Tibial nerve (tissue), 4 donors: ENCODE data around the gene CYP2B6. TPM values are rescaled to one million over a fixed set of nuclear protein-coding genes. Genes with fewer than 3 reads are reported as not detected.
"Not testable (repeated sequence)": the region's sequence is repeated elsewhere in the genome, so short reads cannot be mapped to it uniquely, and the experiment has no call there.

ENCODE experiments used
- DNase-seq, 2 donors: peaks; one replicate each; pipeline ENCODE4 v3.0.0-alpha.2; 2019; ENCODE audit warnings: low spot score in 2 of 2
- H3K27ac ChIP-seq, 4 donors: fragments of 200-600 bp; sonication (generic) in 3 of 4; one replicate each; pipeline ENCODE4 v1.5.1; 2017 to 2019; ENCODE audit warnings: mild to moderate bottlenecking in 1 of 4
- H3K27me3 ChIP-seq, 2 donors: fragments of 200-600 bp; sonication (generic) in 1 of 2; one replicate each; pipeline versions ENCODE4 v1.5.1 to v1.6.0; 2017 to 2019
- H3K36me3 ChIP-seq, 3 donors: fragments of 200-600 bp; sonication (generic); one replicate each; pipeline ENCODE4 v1.5.1; 2018 to 2019
- H3K4me1 ChIP-seq, 4 donors: fragments of 200-600 bp; sonication (generic) in 3 of 4; one replicate each; pipeline ENCODE4 v1.5.1; 2017 to 2019
- H3K4me3 ChIP-seq, 4 donors: fragments of 200-600 bp; sonication (generic) in 3 of 4; one replicate each; pipeline ENCODE4 v1.5.1; 2017 to 2019; ENCODE audit warnings: mild to moderate bottlenecking in 1 of 4, moderate library complexity in 1 of 4
- H3K9me3 ChIP-seq, 4 donors: fragments of 200-600 bp; sonication (generic) in 3 of 4; one replicate each; pipeline ENCODE4 v1.5.1; 2017 to 2019
- CTCF ChIP-seq, 5 experiments: fragments of 200-600 bp in 3 of 5; fragments of 450-650 bp in 2 of 5; sonication (generic) in 3 of 5; IDR thresholded peaks; one replicate each; pipeline ENCODE4 v1.5.1; 2016 to 2019; ENCODE audit warnings: antibody characterized with exemption in 5 of 5, mild to moderate bottlenecking in 3 of 5, moderate library complexity in 2 of 5
- EP300 ChIP-seq, 2 donors: sonication (generic); formaldehyde crosslinking; IDR thresholded peaks; one replicate each; pipeline ENCODE4 v1.6.1; 2017; ENCODE audit warnings: antibody characterized with exemption in 2 of 2, mild to moderate bottlenecking in 1 of 2
- POLR2A ChIP-seq, 2 donors: fragments of 450-650 bp; IDR thresholded peaks; one replicate each; pipeline ENCODE4 v1.6.1; 2017; ENCODE audit warnings: antibody characterized with exemption in 2 of 2, mild to moderate bottlenecking in 2 of 2, moderate library complexity in 2 of 2
- WGBS, 2 donors: methylation state at CpG; one replicate each; pipeline ENCODE4 v1.1.5; 2018; 5-methylcytosine and 5-hydroxymethylcytosine counted together
- total RNA-seq, 4 donors: library from RNA; depleted of rRNA; stranded (reverse); fragments of >200 nt; gene quantifications; one replicate each; pipeline ENCODE4 v1.1.0, GENCODE V29; 2016

The CYP2B6 gene
- total RNA-seq, 4 donors from 2014 or later, result not detected

DNA sequence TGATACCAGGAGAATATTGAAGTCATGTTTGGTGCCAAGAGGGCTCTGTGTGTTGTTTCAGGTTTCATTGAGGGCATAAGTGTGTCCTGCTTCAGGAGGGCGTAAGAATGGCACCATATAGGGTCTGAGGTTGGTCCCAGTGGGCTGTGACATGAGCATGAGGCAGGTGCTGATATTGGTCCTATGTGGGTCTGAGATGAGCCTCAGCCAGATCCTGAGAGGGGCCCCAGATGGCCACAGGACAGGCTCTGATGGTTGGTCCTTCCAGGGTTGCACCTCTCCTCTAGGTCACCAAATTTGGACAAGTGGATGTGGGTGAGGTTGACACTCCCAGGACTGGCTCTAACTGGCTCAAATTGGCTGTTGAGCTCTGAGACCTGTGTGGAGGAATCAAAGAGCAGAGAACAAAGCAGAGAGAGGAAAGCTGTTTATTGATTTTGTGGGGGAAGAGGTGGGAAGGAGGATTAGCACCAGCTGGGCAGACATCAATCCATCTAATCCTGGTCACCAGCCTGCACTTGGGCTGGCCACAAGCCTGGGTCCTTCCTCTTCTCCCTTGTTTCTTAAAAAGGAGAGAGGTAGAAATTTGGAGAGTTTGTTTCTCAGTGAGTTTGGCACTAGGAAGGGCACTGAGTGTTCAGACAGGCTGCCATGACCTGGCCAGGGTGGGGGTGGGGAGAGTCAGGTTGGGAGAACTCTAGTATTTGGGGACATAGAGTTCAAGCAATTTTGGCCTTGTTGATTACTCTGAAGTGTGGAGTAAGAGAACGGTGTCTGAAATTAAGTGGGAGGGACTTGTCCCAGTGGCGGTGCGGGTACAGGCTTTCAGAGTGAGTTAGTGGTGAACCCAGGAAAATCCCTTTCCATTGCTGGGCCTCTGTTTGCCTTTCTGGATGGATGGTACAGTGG lies 38.7 kb downstream of the CYP2B6 start:
- peaks cover 0 to 9% of the 10 kb centered on the region in 2 donors for H3K27me3 ChIP-seq
- H3K36me3 ChIP-seq, result no peaks in the 10 kb centered on the region
- WGBS, 2 donors, result 68 to 72% methylated on average over 4 of the region's 4 CpGs
- no peak overlapping the region for H3K27ac ChIP-seq
- H3K4me1 ChIP-seq, result no peaks in the 10 kb centered on the region
- no peak for DNase-seq
- TF ChIP-seq POLR2A (IDR thresholded peaks at IDR 0.05) (no peak), EP300 (IDR thresholded peaks at IDR 0.05) (no peak), CTCF (IDR thresholded peaks at IDR 0.05) (no peak)
- peaks cover 0 to 5% (median 0%) of the 10 kb centered on the region in 4 donors for H3K9me3 ChIP-seq
- no peak overlapping the region for H3K4me3 ChIP-seq

GRCh38 chr19:41030651-41031050 lies 39.6 kb downstream of the CYP2B6 start:
- no peak overlapping the region for H3K4me3 ChIP-seq
- no peaks in the 10 kb centered on the region for H3K36me3 ChIP-seq
- 49 to 56% methylated on average over 6 of the region's 6 CpGs for WGBS, 2 donors
- no peak for TF ChIP-seq EP300 (IDR thresholded peaks at IDR 0.05)
- TF ChIP-seq POLR2A (IDR thresholded peaks at IDR 0.05), result no peak
- no peak for TF ChIP-seq CTCF (IDR thresholded peaks at IDR 0.05)
- H3K27me3 ChIP-seq, result peaks cover 0 to 6% of the 10 kb centered on the region in 2 donors
- H3K4me1 ChIP-seq, result no peaks in the 10 kb centered on the region
- peaks cover 0 to 5% (median 0%) of the 10 kb centered on the region in 4 donors for H3K9me3 ChIP-seq
- no peak for DNase-seq
- H3K27ac ChIP-seq, result no peak overlapping the region

DNA sequence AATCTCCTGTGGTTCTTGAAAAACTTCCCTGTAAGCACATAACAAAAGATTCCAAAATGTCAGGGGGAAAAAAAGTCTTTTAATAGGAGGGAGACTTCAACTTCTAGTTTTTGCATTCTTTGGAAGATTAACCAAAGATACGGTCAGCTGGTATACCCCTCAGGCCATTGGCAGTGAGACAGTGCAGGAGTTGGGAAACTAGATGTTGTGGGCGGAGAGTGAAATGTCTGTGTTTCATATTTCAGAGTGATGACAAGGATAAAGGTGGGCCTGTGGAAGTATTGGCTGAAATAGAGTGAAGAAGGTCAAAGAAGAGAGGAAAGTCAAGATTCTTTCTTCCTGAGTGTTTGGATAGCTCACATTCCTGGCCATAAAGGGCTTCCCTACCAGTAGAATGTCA lies 40.8 kb downstream of the CYP2B6 start:
- TF ChIP-seq CTCF (IDR thresholded peaks at IDR 0.05) (no peak), POLR2A (IDR thresholded peaks at IDR 0.05) (no peak), EP300 (IDR thresholded peaks at IDR 0.05) (no peak)
- peaks cover 0 to 5% (median 0%) of the 10 kb centered on the region in 4 donors for H3K9me3 ChIP-seq
- no peak for DNase-seq
- no peaks in the 10 kb centered on the region for H3K36me3 ChIP-seq
- WGBS, 2 donors, result 25 to 73% methylated on average over 2 of the region's 2 CpGs
- H3K27me3 ChIP-seq, result no peaks in the 10 kb centered on the region
- no peak overlapping the region for H3K27ac ChIP-seq
- H3K4me3 ChIP-seq, result no peak overlapping the region
- no peaks in the 10 kb centered on the region for H3K4me1 ChIP-seq

DNA sequence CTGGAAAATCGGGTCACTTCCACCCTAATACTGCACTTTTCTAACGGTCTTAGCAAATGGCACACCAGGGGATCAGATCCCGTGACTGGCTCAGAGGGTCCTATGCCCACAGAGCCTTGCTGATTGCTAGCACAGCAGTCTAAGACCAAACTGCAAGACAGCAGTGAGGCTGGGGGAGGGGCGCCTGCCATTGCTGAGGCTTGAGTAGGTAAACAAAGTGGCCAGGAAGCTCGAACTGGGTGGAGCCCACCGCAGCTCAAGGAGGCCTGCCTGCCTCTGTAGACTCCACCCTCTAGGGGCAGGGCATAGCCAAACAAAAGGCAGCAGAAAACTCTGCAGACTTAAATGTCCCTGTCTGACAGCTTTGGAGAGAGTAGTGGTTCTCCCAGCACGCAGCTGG lies 42.2 kb downstream of the CYP2B6 start:
- H3K9me3 ChIP-seq, H3K36me3 ChIP-seq, H3K4me3 ChIP-seq, H3K27me3 ChIP-seq, H3K4me1 ChIP-seq, H3K27ac ChIP-seq, DNase-seq: not testable (repeated sequence)
- WGBS, 2 donors, result 51 to 58% methylated on average over 6 to 7 of the region's 7 CpGs

DNA sequence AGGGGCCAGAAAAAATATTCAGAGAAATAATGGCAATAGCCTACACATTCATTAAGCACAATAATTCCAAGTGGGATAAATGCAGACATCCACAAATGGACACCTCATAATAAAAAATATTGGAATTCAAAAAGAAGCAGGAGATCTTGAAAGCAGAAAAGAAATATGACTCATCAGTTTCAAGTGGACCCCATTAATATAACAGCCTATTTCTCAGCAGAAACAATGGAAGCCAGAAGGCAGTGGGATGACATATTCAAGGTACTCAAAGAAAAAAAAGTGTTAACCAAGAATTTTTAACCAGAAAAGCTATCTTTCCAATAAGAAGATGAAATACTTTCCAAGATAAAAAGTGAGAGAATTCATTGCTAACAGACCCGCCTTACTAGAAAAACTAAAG lies 48.7 kb downstream of the CYP2B6 start:
- DNase-seq, result no peak
- H3K27me3 ChIP-seq, result no peaks in the 10 kb centered on the region
- H3K9me3 ChIP-seq, result peaks cover 0 to 5% (median 0%) of the 10 kb centered on the region in 4 donors
- TF ChIP-seq EP300 (IDR thresholded peaks at IDR 0.05) (no peak), POLR2A (IDR thresholded peaks at IDR 0.05) (no peak), CTCF (IDR thresholded peaks at IDR 0.05) (no peak)
- H3K4me1 ChIP-seq, result no peaks in the 10 kb centered on the region
- no peak overlapping the region for H3K4me3 ChIP-seq
- no peaks in the 10 kb centered on the region for H3K36me3 ChIP-seq
- 89 to 90% methylated on average over 1 of the region's 1 CpG for WGBS, 2 donors
- no peak overlapping the region for H3K27ac ChIP-seq

DNA sequence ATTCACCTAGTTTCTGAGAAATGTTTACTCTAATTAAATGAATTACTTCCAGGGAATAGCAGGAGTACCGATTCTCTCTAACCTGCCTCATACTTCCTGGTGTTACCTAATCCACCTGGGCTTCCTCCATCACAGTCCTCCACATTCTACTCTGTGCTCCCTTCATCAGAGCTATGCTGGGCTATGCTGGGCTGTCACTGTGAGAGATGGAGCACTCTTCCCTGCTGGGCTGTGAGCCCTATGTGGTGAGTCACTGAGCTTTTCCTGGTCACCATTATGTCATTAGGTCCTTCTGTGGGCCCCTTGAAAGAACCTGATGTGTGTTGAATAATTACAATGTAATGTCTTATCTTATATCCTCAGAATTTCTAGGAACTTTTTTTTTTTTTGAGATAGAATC lies 54.0 kb downstream of the CYP2B6 start:
- not testable (repeated sequence) for H3K4me1 ChIP-seq, H3K27ac ChIP-seq, H3K9me3 ChIP-seq, H3K4me3 ChIP-seq, H3K27me3 ChIP-seq, H3K36me3 ChIP-seq, DNase-seq
- WGBS, 2 donors, result 72 to 82% methylated on average over 1 of the region's 1 CpG
